Uterus (tissue), 4 donors: Measurements from ENCODE around the gene STAB1. TPM values are rescaled to one million over a fixed set of nuclear protein-coding genes. Genes with fewer than 3 reads are reported as not detected.

Source experiments
- DNase-seq, 2 donors: peaks; one replicate each; pipeline ENCODE4 v3.0.0-alpha.2; 2019 to 2020
- H3K27ac ChIP-seq, 2 donors: fragments of 200-600 bp; sonication (generic); 1 replicate in 1 of 2; 2 replicates in 1 of 2; pipeline ENCODE4 v1.5.1; 2016 to 2018
- H3K27me3 ChIP-seq, 2 donors: fragments of 200-600 bp; sonication (generic); one replicate each; pipeline ENCODE4 v1.5.1; 2018 to 2019; ENCODE audit warnings: control low read depth in 1 of 2
- H3K36me3 ChIP-seq, 2 donors: fragments of 200-600 bp; sonication (generic); one replicate each; pipeline ENCODE4 v1.5.1; 2019; ENCODE audit warnings: control low read depth in 1 of 2
- H3K4me1 ChIP-seq, 2 donors: fragments of 200-600 bp; sonication (generic); one replicate each; pipeline ENCODE4 v1.5.1; 2018 to 2019; ENCODE audit warnings: control low read depth in 1 of 2
- H3K4me3 ChIP-seq, 2 donors: fragments of 200-600 bp; sonication (generic); 1 replicate in 1 of 2; 2 replicates in 1 of 2; pipeline ENCODE4 v1.5.1; 2018 to 2019; ENCODE audit warnings: mild to moderate bottlenecking in 1 of 2
- H3K9me3 ChIP-seq, 2 donors: fragments of 200-600 bp; sonication (generic); one replicate each; pipeline ENCODE4 v1.5.1; 2019; ENCODE audit warnings: control low read depth in 1 of 2
- POLR2A ChIP-seq, 2 donors: fragments of 450-650 bp; IDR thresholded peaks; one replicate each; pipeline ENCODE4 v1.6.1; 2016; ENCODE audit warnings: antibody characterized with exemption in 2 of 2, mild to moderate bottlenecking in 1 of 2, moderate library complexity in 1 of 2
- intact Hi-C: fragments of 100-400 bp; cut with DNase I; formaldehyde crosslinking; loops from one replicate; pipeline ENCODE4 v1.15.1; 2023; ENCODE audit warnings: low total_unique reads
- small RNA-seq: library from RNA; depleted of rRNA; stranded (forward); fragments of <200 nt; gene quantifications from one replicate; pipeline ENCODE3, GENCODE V24; 2016
- total RNA-seq, 4 donors: library from RNA; depleted of rRNA in 3 of 4; stranded (reverse); fragments of >200 nt in 3 of 4; gene quantifications; one replicate each; pipeline versions ENCODE4 v1.1.0 to v1.2.4, GENCODE V29; 2014 to 2023
- TF ChIP-seq, protein P1 (sequence below), 4 experiments: fragments of 200-600 bp in 2 of 4; fragments of 450-650 bp in 2 of 4; sonication (generic) in 2 of 4; IDR thresholded peaks; one replicate each; pipeline ENCODE4 v1.5.1; 2016 to 2019; ENCODE audit warnings: antibody characterized with exemption in 4 of 4, mild to moderate bottlenecking in 2 of 4, moderate library complexity in 1 of 4
- donor health status: DM: yes; HTN: yes; CAD: no.

STAB1 gene
- total RNA-seq, 4 donors from 2014 or later, result 55.3 to 216 (median 78.2) TPM

DNA sequence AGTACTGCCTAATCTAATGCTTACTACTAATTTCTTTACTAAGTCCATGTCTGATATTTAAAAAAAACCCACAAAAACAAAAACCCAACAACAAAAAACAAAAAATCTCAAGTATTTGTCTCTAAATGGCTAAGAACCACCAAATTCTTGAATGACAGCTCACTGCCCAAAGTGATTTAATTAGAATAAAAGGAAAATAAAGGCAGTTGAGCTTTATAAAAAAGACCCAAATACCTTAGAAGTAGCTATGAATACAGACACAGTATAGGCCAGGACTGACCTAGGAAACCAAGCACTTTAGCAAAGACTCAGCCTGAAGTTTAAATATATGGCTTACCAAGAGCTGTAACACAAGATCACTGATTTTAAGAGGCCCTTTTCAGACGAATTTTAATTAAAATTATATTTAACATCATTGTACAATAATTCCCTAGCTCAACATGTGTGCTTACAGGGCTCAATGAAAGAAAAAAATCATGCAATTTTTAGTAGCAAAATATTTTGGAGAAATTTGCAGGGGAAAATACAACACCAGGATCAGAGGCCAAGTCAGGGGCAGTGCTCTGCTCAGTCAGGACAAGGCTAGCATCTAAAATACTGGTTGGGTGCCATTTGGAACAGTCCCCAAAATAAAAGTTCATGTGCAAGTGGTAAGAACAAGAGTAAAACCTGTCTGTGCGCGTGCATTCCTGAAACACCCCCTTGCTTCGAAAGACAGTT, 66.0 kb downstream of the STAB1 start:
- intact Hi-C loops, result no loop called here
- no peaks in the 10 kb centered on the region for H3K9me3 ChIP-seq
- no peak overlapping the region for H3K4me3 ChIP-seq
- no peak for DNase-seq
- TF ChIP-seq, protein P1, sequence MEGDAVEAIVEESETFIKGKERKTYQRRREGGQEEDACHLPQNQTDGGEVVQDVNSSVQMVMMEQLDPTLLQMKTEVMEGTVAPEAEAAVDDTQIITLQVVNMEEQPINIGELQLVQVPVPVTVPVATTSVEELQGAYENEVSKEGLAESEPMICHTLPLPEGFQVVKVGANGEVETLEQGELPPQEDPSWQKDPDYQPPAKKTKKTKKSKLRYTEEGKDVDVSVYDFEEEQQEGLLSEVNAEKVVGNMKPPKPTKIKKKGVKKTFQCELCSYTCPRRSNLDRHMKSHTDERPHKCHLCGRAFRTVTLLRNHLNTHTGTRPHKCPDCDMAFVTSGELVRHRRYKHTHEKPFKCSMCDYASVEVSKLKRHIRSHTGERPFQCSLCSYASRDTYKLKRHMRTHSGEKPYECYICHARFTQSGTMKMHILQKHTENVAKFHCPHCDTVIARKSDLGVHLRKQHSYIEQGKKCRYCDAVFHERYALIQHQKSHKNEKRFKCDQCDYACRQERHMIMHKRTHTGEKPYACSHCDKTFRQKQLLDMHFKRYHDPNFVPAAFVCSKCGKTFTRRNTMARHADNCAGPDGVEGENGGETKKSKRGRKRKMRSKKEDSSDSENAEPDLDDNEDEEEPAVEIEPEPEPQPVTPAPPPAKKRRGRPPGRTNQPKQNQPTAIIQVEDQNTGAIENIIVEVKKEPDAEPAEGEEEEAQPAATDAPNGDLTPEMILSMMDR (IDR thresholded peaks at IDR 0.05), result no peak
- TF ChIP-seq POLR2A (IDR thresholded peaks at IDR 0.05), result no peak
- H3K27me3 ChIP-seq, result no peaks in the 10 kb centered on the region
- H3K4me1 ChIP-seq, result no peaks in the 10 kb centered on the region
- H3K27ac ChIP-seq, result no peak overlapping the region
- no peaks in the 10 kb centered on the region for H3K36me3 ChIP-seq

DNA sequence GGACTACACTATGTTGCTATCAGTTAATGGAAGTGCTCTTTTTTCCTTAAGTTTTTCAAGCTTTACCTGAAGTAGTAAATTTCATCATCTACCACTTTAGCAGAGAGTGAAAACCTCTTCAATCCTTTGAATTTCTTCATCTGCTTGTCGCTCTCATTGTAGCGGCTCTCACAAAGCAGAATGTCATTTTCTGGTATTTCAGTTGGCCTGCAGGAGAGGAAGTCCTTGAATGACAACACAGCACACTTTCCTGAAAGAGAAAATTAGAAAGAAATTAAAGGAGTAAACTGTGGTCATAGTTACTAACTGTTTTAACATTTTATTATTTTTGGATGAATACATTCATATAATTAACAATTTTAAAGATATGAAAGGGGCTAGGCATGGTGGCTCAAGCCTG, 68.8 kb downstream of the STAB1 start:
- no peak for DNase-seq
- H3K9me3 ChIP-seq, result no peaks in the 10 kb centered on the region
- TF ChIP-seq POLR2A (IDR thresholded peaks at IDR 0.05), result no peak
- TF ChIP-seq, protein P1 (IDR thresholded peaks at IDR 0.05), result no peak
- H3K4me1 ChIP-seq, result no peaks in the 10 kb centered on the region
- intact Hi-C loops, result no loop called here
- H3K36me3 ChIP-seq, result no peaks in the 10 kb centered on the region
- no peak overlapping the region for H3K4me3 ChIP-seq
- no peaks in the 10 kb centered on the region for H3K27me3 ChIP-seq
- no peak overlapping the region for H3K27ac ChIP-seq

DNA sequence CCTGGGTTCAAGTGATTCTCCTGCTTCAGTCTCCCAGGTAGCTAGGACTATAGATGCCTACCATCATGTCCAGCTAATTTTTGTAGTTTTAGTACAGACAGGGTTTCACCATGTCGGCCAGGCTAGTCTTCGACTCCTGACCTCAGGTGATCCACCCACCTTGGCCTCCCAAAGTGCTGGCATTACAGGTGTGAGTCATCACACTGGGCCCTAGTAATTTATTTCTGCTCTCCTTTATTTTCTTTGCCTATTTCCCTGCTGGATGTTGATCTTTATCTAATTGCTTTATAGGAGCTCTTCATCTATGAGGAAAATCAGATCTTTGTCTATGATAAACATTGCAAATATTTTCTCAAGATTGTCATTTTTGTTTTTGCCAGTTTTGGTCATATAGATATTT, 72.9 kb downstream of the STAB1 start:
- TF ChIP-seq POLR2A (IDR thresholded peaks at IDR 0.05), result no peak
- TF ChIP-seq, protein P1 (IDR thresholded peaks at IDR 0.05), result no peak
- H3K4me3 ChIP-seq, result no peak overlapping the region
- no peak for DNase-seq
- H3K27ac ChIP-seq, result no peak overlapping the region
- no peaks in the 10 kb centered on the region for H3K4me1 ChIP-seq
- H3K27me3 ChIP-seq, result no peaks in the 10 kb centered on the region
- no peaks in the 10 kb centered on the region for H3K9me3 ChIP-seq
- no peaks in the 10 kb centered on the region for H3K36me3 ChIP-seq
- intact Hi-C loops, result no loop called here

DNA sequence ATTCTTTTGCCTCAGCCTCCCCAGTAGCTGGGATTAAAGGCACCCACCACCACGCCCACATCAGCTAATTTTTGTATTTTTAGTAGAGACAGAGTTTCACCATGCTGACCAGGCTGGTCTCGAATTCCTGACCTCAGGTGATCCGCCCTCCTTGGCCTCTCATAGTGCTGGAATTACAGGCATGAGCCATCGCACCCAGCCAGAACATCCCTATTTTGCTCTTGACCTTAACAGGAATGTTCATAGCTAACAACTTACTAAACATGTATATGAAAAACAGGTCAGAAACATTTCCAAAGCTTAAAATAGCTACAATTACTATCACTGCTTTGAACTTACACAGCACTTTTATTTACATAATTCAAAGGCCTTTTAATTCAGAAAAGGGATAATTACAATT, 74.9 kb downstream of the STAB1 start:
- intact Hi-C loops, result no loop called here
- no peaks in the 10 kb centered on the region for H3K9me3 ChIP-seq
- no peaks in the 10 kb centered on the region for H3K27me3 ChIP-seq
- no peak overlapping the region for H3K27ac ChIP-seq
- H3K4me3 ChIP-seq, result no peak overlapping the region
- TF ChIP-seq, protein P1 (IDR thresholded peaks at IDR 0.05), result no peak
- no peak for TF ChIP-seq POLR2A (IDR thresholded peaks at IDR 0.05)
- no peaks in the 10 kb centered on the region for H3K4me1 ChIP-seq
- no peaks in the 10 kb centered on the region for H3K36me3 ChIP-seq
- DNase-seq, result no peak

DNA sequence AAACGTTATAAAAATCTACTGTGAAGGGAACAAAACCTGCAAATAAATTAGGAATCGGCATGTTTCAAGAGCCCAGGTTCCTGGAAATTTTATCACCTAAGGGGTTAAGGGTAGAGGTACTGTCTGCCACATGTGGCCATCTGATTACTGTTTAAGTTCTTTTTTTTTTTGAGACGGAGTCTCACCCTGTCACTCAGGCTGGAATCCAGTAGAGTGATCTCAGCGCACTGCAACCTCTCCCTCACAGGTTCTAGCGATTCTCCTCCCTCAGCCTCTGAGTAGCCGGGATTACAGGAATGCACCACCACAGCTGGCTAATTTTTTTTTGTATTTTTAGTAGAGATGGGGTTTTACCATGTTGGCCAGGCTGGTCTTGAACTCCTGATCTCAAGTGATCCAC, 77.1 kb downstream of the STAB1 start:
- H3K4me3 ChIP-seq, result no peak overlapping the region
- no peak overlapping the region for H3K27ac ChIP-seq
- intact Hi-C loops, result no loop called here
- H3K27me3 ChIP-seq, result no peaks in the 10 kb centered on the region
- DNase-seq, result no peak
- no peak for TF ChIP-seq POLR2A (IDR thresholded peaks at IDR 0.05)
- TF ChIP-seq, protein P1 (IDR thresholded peaks at IDR 0.05), result no peak
- H3K36me3 ChIP-seq, result no peaks in the 10 kb centered on the region
- H3K9me3 ChIP-seq, result no peaks in the 10 kb centered on the region
- H3K4me1 ChIP-seq, result no peaks in the 10 kb centered on the region

Small RNA genes within 50 kb of the gene (small RNA-seq; reads per million reads assigned to genes)
- not detected for gene RNU6-856P
- gene RNU6ATAC16P, result not detected

Other genes with a start within 250 kb of the STAB1 start
- 10 to 100 TPM; 23.9 to 32.3 (median 31.5) TPM for gene PPM1M, start 249.6 kb upstream of the STAB1 start, total RNA-seq
- gene WDR82, start 216.7 kb upstream of the STAB1 start, total RNA-seq, result 100 to 1,000 TPM in 1 of 4 donors, 10 to 100 TPM in 3; 24.6 to 128 (median 70.3) TPM
- 10 to 100 TPM in 3 of 4 donors, 1 to 10 TPM in 1; 3.8 to 15.1 (median 10.8) TPM for gene GLYCTK, start 207.5 kb upstream of the STAB1 start, total RNA-seq
- gene DNAH1, start 179.0 kb upstream of the STAB1 start, total RNA-seq, result 10 to 100 TPM in 2 of 4 donors, 1 to 10 TPM in 2; 5.1 to 46.2 (median 11.0) TPM
- gene BAP1, start 85.3 kb upstream of the STAB1 start, total RNA-seq, result 10 to 100 TPM; 14.6 to 66.8 (median 50.3) TPM
- 10 to 100 TPM in 1 of 4 donors, 1 to 10 TPM in 3; 1.5 to 13.4 (median 6.1) TPM for gene PHF7, start 84.7 kb upstream of the STAB1 start, total RNA-seq
- 10 to 100 TPM in 3 of 4 donors, 1 to 10 TPM in 1; 4.4 to 91.2 (median 16.7) TPM for gene SEMA3G, start 50.2 kb upstream of the STAB1 start, total RNA-seq
- gene TNNC1, start 41.3 kb upstream of the STAB1 start, total RNA-seq, result 1 to 10 TPM in 3 of 4 donors, not detected in 1; 3.0 to 4.4 (median 3.4) TPM
- gene NISCH, start 39.7 kb upstream of the STAB1 start, total RNA-seq, result 100 to 1,000 TPM in 2 of 4 donors, 10 to 100 TPM in 2; 50.0 to 157 (median 114) TPM
- gene NT5DC2, start 38.5 kb downstream of the STAB1 start, total RNA-seq, result 10 to 100 TPM in 3 of 4 donors, 1 to 10 TPM in 1; 9.2 to 67.6 (median 29.3) TPM
- 100 to 1,000 TPM in 1 of 4 donors, 10 to 100 TPM in 2, 1 to 10 TPM in 1; 4.1 to 435 (median 51.9) TPM for gene UQCC5, start 41.3 kb downstream of the STAB1 start, total RNA-seq
- gene PBRM1, start 190.6 kb downstream of the STAB1 start, total RNA-seq, result 100 to 1,000 TPM in 1 of 4 donors, 10 to 100 TPM in 3; 22.5 to 152 (median 56.6) TPM
- 100 to 1,000 TPM in 1 of 4 donors, 10 to 100 TPM in 3; 29.5 to 108 (median 53.9) TPM for gene GNL3, start 190.7 kb downstream of the STAB1 start, total RNA-seq
- 100 to 1,000 TPM in 1 of 4 donors, 10 to 100 TPM in 2, 1 to 10 TPM in 1; 7.9 to 141 (median 48.9) TPM for gene GLT8D1, start 210.5 kb downstream of the STAB1 start, total RNA-seq
- 10 to 100 TPM in 3 of 4 donors, 1 to 10 TPM in 1; 9.0 to 67.4 (median 59.1) TPM for gene SPCS1, start 210.8 kb downstream of the STAB1 start, total RNA-seq